Spinal cord (tissue), 10 donors: Measurements from ENCODE around the gene NOD1. TPM values are rescaled to one million over a fixed set of nuclear protein-coding genes. Genes with fewer than 3 reads are reported as not detected.

Experiments
- DNase-seq, 6 donors: peaks; one replicate each; pipeline versions ENCODE4 v3.0.0 to v3.0.0-alpha.2; 2013 to 2015; ENCODE audit warnings: low spot score in 6 of 6, low read depth in 4 of 6
- H3K27ac ChIP-seq: one replicate; pipeline ENCODE4 v1.5.1; 2013; ENCODE audit warnings: low read depth, low read length, control low read depth
- H3K27me3 ChIP-seq: one replicate; pipeline ENCODE4 v1.6.1; 2013; ENCODE audit warnings: low read length; ENCODE audit not compliant: control insufficient read depth, insufficient read depth
- H3K36me3 ChIP-seq: one replicate; pipeline ENCODE4 v1.6.1; 2013; ENCODE audit warnings: low read length; ENCODE audit not compliant: control insufficient read depth, insufficient read depth
- H3K4me1 ChIP-seq: one replicate; pipeline ENCODE4 v1.6.1; 2013; ENCODE audit warnings: low read length; ENCODE audit not compliant: control insufficient read depth, insufficient read depth
- H3K4me3 ChIP-seq: one replicate; pipeline ENCODE4 v1.5.1; 2013; ENCODE audit warnings: low read depth, low read length, control low read depth
- H3K9me3 ChIP-seq: one replicate; pipeline ENCODE4 v1.6.1; 2013; ENCODE audit warnings: low read length; ENCODE audit not compliant: control insufficient read depth, insufficient read depth
- WGBS: methylation state at CpG from one replicate; pipeline ENCODE4 v1.1.5; 2013; ENCODE audit warnings: missing lambda C conversion rate; ENCODE audit not compliant: insufficient coverage; 5-methylcytosine and 5-hydroxymethylcytosine counted together
- polyA plus RNA-seq, 2 donors: library from polyadenylated mRNA; unstranded; fragments of 120-200 nt; gene quantifications; one replicate each; pipeline ENCODE4 v1.2.1, GENCODE V29; 2013; ENCODE audit not compliant: insufficient read length in 2 of 2
- total RNA-seq, 2 donors: library from RNA; depleted of rRNA in 1 of 2; stranded (reverse); fragments of 120-200 nt in 1 of 2; fragments of >200 nt in 1 of 2; gene quantifications; one replicate each; pipeline versions ENCODE4 v1.2.3 to v1.2.4, GENCODE V29; 2013 to 2014
- donor health status: healthy.

Gene NOD1
- total and polyA plus RNA-seq, 4 donors, result 3.4 to 7.7 (median 5.3) TPM

DNA sequence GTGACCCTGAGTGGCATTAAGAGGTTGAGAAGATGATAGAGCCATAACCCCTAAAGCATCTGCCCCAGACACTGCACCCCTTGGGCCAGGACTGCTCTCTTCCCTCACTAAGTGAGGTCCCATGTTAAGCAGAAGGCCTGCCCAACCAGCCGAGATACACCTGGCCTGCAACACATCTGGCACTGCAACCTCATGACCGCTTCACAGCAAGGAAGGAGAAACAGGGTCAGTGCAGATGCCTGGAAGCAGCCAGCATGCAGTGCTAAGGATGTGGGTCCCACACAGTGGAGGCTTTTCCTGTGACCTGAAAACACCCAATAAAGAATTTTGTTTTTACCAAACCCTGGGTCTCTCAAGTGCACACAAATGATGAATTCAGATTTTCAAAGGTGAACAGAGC is 7.4 kb downstream of the NOD1 start:
- Histone ChIP-seq H3K4me1 (peaks cover 25% of the 10 kb centered on the region), H3K27me3 (no peaks in the 10 kb centered on the region), H3K4me3 (no peak overlapping the region), H3K36me3 (no peaks in the 10 kb centered on the region), H3K9me3 (no peaks in the 10 kb centered on the region), H3K27ac (peak overlapping the region; percentile 8)
- WGBS, result 85% methylated on average over 2 of the region's 2 CpGs
- DNase-seq, result no peak

DNA sequence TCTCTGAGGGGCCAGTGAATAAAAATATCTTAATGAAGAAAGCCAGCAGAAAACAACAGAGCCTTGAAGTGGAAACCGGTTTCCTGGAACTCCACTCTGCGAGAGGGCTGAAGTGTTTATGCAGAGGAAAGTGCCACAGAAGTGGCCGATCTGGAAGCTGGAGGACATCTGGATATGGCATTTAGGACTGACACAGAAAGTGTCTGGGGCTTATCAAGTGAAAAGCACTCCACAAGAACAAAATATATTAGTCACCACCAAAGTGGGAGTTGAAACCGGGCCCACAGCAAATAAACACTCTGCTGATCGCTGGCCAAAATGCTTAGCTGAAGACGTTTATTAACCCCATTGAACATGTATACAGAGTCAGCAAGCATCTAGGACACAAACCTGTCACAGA is 7.8 kb downstream of the NOD1 start:
- Histone ChIP-seq H3K4me3 (no peak overlapping the region), H3K4me1 (peaks cover 25% of the 10 kb centered on the region), H3K27me3 (no peaks in the 10 kb centered on the region), H3K36me3 (no peaks in the 10 kb centered on the region), H3K27ac (peak overlapping the region; percentile 10), H3K9me3 (no peaks in the 10 kb centered on the region)
- peak in 1 of 6 donors; percentile 47 for DNase-seq
- 23% methylated on average over 4 of the region's 6 CpGs for WGBS

- no peaks in the 10 kb centered on the region for H3K36me3 ChIP-seq
- peaks cover 25% of the 10 kb centered on the region for H3K4me1 ChIP-seq
- no peaks in the 10 kb centered on the region for H3K27me3 ChIP-seq
- no peaks in the 10 kb centered on the region for H3K9me3 ChIP-seq
- H3K27ac ChIP-seq, result peak overlapping the region; percentile 67
- no peak overlapping the region for H3K4me3 ChIP-seq
- WGBS, result 76% methylated on average over 6 of the region's 14 CpGs
- no peak for DNase-seq
Measured at GRCh38 chr7:30470163-30470770, 8.3 kb downstream of the NOD1 start.

DNA sequence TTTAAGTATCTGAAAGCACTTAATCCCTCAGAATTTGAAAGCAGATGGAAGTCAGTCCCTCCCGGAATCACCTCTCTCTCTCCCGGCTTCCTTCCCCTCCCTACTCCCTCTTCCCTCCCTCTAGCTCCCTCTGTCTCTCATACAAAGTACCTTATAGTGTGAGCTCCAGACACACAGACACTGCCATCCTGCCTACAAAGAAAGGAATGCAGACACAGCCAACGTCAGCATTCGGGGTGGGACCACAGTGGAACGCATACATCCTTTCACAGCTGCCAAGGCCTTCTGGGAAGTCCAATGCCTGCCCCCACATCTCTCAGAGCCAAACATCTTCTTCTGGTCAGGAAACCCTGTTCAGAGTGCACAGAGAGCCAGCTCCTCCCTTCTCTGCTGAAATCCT is 9.3 kb downstream of the NOD1 start:
- peak in 2 of 6 donors; percentile 75 to 80 for DNase-seq
- Histone ChIP-seq H3K9me3 (no peaks in the 10 kb centered on the region), H3K4me1 (peaks cover 25% of the 10 kb centered on the region), H3K27ac (peak overlapping the region; percentile 67), H3K4me3 (no peak overlapping the region), H3K36me3 (no peaks in the 10 kb centered on the region), H3K27me3 (no peaks in the 10 kb centered on the region)
- 12% methylated on average over 5 of the region's 5 CpGs for WGBS

- Histone ChIP-seq H3K4me3 (no peak overlapping the region), H3K27ac (peak overlapping the region; percentile 67), H3K9me3 (no peaks in the 10 kb centered on the region), H3K4me1 (peaks cover 27% of the 10 kb centered on the region), H3K27me3 (no peaks in the 10 kb centered on the region), H3K36me3 (no peaks in the 10 kb centered on the region)
- no peak for DNase-seq
- WGBS, result 80% methylated on average over 1 of the region's 4 CpGs
Measured at GRCh38 chr7:30468791-30469190, 9.8 kb downstream of the NOD1 start.

GRCh38 chr7:30468041-30468440 is 10.5 kb downstream of the NOD1 start:
- Histone ChIP-seq H3K36me3 (no peaks in the 10 kb centered on the region), H3K4me1 (peaks cover 27% of the 10 kb centered on the region), H3K27me3 (no peaks in the 10 kb centered on the region), H3K27ac (no peak overlapping the region), H3K9me3 (no peaks in the 10 kb centered on the region), H3K4me3 (no peak overlapping the region)
- WGBS, result 80% methylated on average over 1 of the region's 2 CpGs
- no peak for DNase-seq

GRCh38 chr7:30467271-30467670 is 11.3 kb downstream of the NOD1 start:
- peaks cover 27% of the 10 kb centered on the region for H3K4me1 ChIP-seq
- H3K9me3 ChIP-seq, result no peaks in the 10 kb centered on the region
- H3K4me3 ChIP-seq, result no peak overlapping the region
- H3K27me3 ChIP-seq, result no peaks in the 10 kb centered on the region
- no peaks in the 10 kb centered on the region for H3K36me3 ChIP-seq
- H3K27ac ChIP-seq, result no peak overlapping the region
- DNase-seq, result no peak
- WGBS, result 80% methylated on average over 2 of the region's 4 CpGs

GRCh38 chr7:30466266-30466665 is 12.3 kb downstream of the NOD1 start:
- no peaks in the 10 kb centered on the region for H3K9me3 ChIP-seq
- no peaks in the 10 kb centered on the region for H3K36me3 ChIP-seq
- no peaks in the 10 kb centered on the region for H3K27me3 ChIP-seq
- H3K27ac ChIP-seq, result no peak overlapping the region
- H3K4me3 ChIP-seq, result no peak overlapping the region
- no peak for DNase-seq
- WGBS, result 91% methylated on average over 4 of the region's 4 CpGs
- H3K4me1 ChIP-seq, result peaks cover 21% of the 10 kb centered on the region

GRCh38 chr7:30465811-30466180 is 12.8 kb downstream of the NOD1 start:
- Histone ChIP-seq H3K4me3 (no peak overlapping the region), H3K27ac (no peak overlapping the region), H3K27me3 (no peaks in the 10 kb centered on the region), H3K4me1 (peaks cover 16% of the 10 kb centered on the region), H3K36me3 (no peaks in the 10 kb centered on the region), H3K9me3 (no peaks in the 10 kb centered on the region)
- DNase-seq, result no peak
- no CpG with 5 or more reads among the region's 2 CpGs for WGBS

GRCh38 chr7:30465046-30465810 is 13.4 kb downstream of the NOD1 start:
- H3K9me3 ChIP-seq, result no peaks in the 10 kb centered on the region
- H3K4me3 ChIP-seq, result no peak overlapping the region
- H3K4me1 ChIP-seq, result peaks cover 18% of the 10 kb centered on the region
- WGBS, result 73% methylated on average over 4 of the region's 5 CpGs
- H3K27ac ChIP-seq, result no peak overlapping the region
- H3K27me3 ChIP-seq, result no peaks in the 10 kb centered on the region
- no peaks in the 10 kb centered on the region for H3K36me3 ChIP-seq
- DNase-seq, result peak in 1 of 6 donors; percentile 36
